Gastrocnemius medialis (tissue), 4 donors: ENCODE measurements around the gene ST6GALNAC3. TPM values are rescaled to one million over a fixed set of nuclear protein-coding genes. Genes with fewer than 3 reads are reported as not detected.

Source experiments
- ATAC-seq, 2 donors: fragments of 150-250 bp; one replicate each; pipeline ENCODE4 v1.9.1; 2016
- DNase-seq, 2 donors: peaks; one replicate each; pipeline ENCODE4 v3.0.0-alpha.2; 2019
- H3K27ac ChIP-seq, 4 donors: fragments of 200-600 bp; sonication (generic); 1 replicate in 1 of 4; 2 replicates in 3 of 4; pipeline ENCODE4 v1.5.1; 2016 to 2018; ENCODE audit warnings: mild to moderate bottlenecking in 2 of 4, moderate library complexity in 1 of 4
- H3K27me3 ChIP-seq, 3 donors: fragments of 200-600 bp; sonication (generic) in 2 of 3; 1 replicate in 1 of 3; 2 replicates in 2 of 3; pipeline versions ENCODE4 v1.5.1 to v1.6.0; 2016 to 2019; ENCODE audit warnings: mild to moderate bottlenecking in 1 of 3, moderate library complexity in 1 of 3
- H3K36me3 ChIP-seq, 2 donors: fragments of 200-600 bp; sonication (generic) in 1 of 2; one replicate each; pipeline ENCODE4 v1.5.1; 2017 to 2018
- H3K4me1 ChIP-seq, 2 donors: fragments of 200-600 bp; sonication (generic) in 1 of 2; one replicate each; pipeline ENCODE4 v1.5.1; 2016 to 2017; ENCODE audit warnings: mild to moderate bottlenecking in 2 of 2
- H3K4me3 ChIP-seq, 4 donors: fragments of 200-600 bp; sonication (generic) in 3 of 4; 1 replicate in 1 of 4; 2 replicates in 3 of 4; pipeline ENCODE4 v1.5.1; 2016 to 2019; ENCODE audit warnings: mild to moderate bottlenecking in 2 of 4
- H3K9me3 ChIP-seq, 3 donors: fragments of 200-600 bp; sonication (generic) in 2 of 3; 1 replicate in 1 of 3; 2 replicates in 2 of 3; pipeline ENCODE4 v1.5.1; 2016 to 2019
- POLR2A ChIP-seq, 2 donors: fragments of 450-650 bp; IDR thresholded peaks; one replicate each; pipeline ENCODE4 v1.6.1; 2017; ENCODE audit warnings: antibody characterized with exemption in 2 of 2, mild to moderate bottlenecking in 2 of 2, moderate library complexity in 2 of 2
- in situ Hi-C, 4 donors: fragments of 200-750 bp; cut with MboI; loops; one replicate each; pipeline versions ENCODE4 v1.15.0 to v1.8.0; 2017; ENCODE audit warnings: low sequenced_read_pairs in 4 of 4
- intact Hi-C: fragments of 100-400 bp; cut with DNase I; formaldehyde crosslinking; loops from one replicate; pipeline ENCODE4 v1.15.1; 2023; ENCODE audit warnings: low total_unique reads
- total RNA-seq, 4 donors: library from RNA; depleted of rRNA; stranded (reverse); fragments of >200 nt; gene quantifications; one replicate each; pipeline versions ENCODE4 v1.1.0 to v1.2.3, GENCODE V29; 2016
- TF ChIP-seq, protein P1 (sequence below), 5 experiments: fragments of 450-650 bp in 3 of 5; fragments of 200-600 bp in 2 of 5; sonication (generic) in 2 of 5; IDR thresholded peaks in 4 of 5; conservative IDR thresholded peaks in 1 of 5; 1 replicate in 4 of 5; 2 replicates in 1 of 5; pipeline ENCODE4 v1.5.1; 2016 to 2019; ENCODE audit warnings: antibody characterized with exemption in 5 of 5, mild to moderate bottlenecking in 3 of 5, moderate library complexity in 3 of 5

The ST6GALNAC3 gene
- total RNA-seq, 4 donors from 2014 or later, result 1.7 to 3.9 (median 2.8) TPM

DNA sequence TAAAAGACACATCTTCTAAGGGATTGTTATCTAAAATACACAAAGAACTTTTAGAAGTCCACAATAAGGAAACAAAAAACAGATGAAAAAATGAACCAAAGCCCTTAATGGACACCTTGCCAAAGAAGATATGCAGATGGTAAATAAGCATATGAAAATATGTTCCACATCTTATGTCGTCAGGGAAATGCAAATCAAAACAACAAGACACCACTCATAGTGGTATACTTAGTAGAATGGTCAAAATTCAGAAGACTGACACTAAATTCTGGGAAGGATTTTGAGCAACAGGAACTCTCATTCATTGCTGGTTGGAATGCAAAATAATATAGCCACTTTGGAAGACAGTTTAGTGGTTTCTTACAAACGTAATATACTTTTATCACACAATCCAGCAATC is 587.0 kb downstream of the ST6GALNAC3 start:
- ATAC-seq (no peak), DNase-seq (no peak)
- no peak for TF ChIP-seq POLR2A (IDR thresholded peaks at IDR 0.05)
- TF ChIP-seq, protein P1, sequence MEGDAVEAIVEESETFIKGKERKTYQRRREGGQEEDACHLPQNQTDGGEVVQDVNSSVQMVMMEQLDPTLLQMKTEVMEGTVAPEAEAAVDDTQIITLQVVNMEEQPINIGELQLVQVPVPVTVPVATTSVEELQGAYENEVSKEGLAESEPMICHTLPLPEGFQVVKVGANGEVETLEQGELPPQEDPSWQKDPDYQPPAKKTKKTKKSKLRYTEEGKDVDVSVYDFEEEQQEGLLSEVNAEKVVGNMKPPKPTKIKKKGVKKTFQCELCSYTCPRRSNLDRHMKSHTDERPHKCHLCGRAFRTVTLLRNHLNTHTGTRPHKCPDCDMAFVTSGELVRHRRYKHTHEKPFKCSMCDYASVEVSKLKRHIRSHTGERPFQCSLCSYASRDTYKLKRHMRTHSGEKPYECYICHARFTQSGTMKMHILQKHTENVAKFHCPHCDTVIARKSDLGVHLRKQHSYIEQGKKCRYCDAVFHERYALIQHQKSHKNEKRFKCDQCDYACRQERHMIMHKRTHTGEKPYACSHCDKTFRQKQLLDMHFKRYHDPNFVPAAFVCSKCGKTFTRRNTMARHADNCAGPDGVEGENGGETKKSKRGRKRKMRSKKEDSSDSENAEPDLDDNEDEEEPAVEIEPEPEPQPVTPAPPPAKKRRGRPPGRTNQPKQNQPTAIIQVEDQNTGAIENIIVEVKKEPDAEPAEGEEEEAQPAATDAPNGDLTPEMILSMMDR (IDR thresholded peaks at IDR 0.05 in 4 of 5, conservative IDR thresholded peaks at IDR 0.05 in 1 of 5), result no peak
- Histone ChIP-seq H3K27ac (no peak overlapping the region), H3K4me1 (no peaks in the 10 kb centered on the region), H3K27me3 (no peaks in the 10 kb centered on the region), H3K9me3 (no peaks in the 10 kb centered on the region), H3K4me3 (no peak overlapping the region), H3K36me3 (no peaks in the 10 kb centered on the region)
- in situ Hi-C loops (no loop called here), intact Hi-C loops (no loop called here)

- no peaks in the 10 kb centered on the region for H3K4me1 ChIP-seq
- no peak for TF ChIP-seq POLR2A (IDR thresholded peaks at IDR 0.05)
- TF ChIP-seq, protein P1 (IDR thresholded peaks at IDR 0.05 in 4 of 5, conservative IDR thresholded peaks at IDR 0.05 in 1 of 5), result no peak
- intact Hi-C loops (no loop called here), in situ Hi-C loops (no loop called here)
- no peaks in the 10 kb centered on the region for H3K36me3 ChIP-seq
- ATAC-seq (peak; percentile 23 to 33), DNase-seq (peak in 1 of 2 donors; percentile 14)
- no peaks in the 10 kb centered on the region for H3K27me3 ChIP-seq
- no peaks in the 10 kb centered on the region for H3K9me3 ChIP-seq
- H3K27ac ChIP-seq, result no peak overlapping the region
- H3K4me3 ChIP-seq, result no peak overlapping the region
Observed at GRCh38 chr1:76666499-76666898, 592.0 kb downstream of the ST6GALNAC3 start.

- Histone ChIP-seq H3K27ac (no peak overlapping the region), H3K36me3 (no peaks in the 10 kb centered on the region), H3K9me3 (no peaks in the 10 kb centered on the region), H3K27me3 (no peaks in the 10 kb centered on the region), H3K4me1 (no peaks in the 10 kb centered on the region), H3K4me3 (no peak overlapping the region)
- DNase-seq (no peak), ATAC-seq (no peak)
- intact Hi-C loops (no loop called here), in situ Hi-C loops (no loop called here)
- TF ChIP-seq, protein P1 (IDR thresholded peaks at IDR 0.05 in 4 of 5, conservative IDR thresholded peaks at IDR 0.05 in 1 of 5), result no peak
- no peak for TF ChIP-seq POLR2A (IDR thresholded peaks at IDR 0.05)
Observed at GRCh38 chr1:76668046-76668445, 593.5 kb downstream of the ST6GALNAC3 start.

- no peak overlapping the region for H3K27ac ChIP-seq
- no peaks in the 10 kb centered on the region for H3K9me3 ChIP-seq
- in situ Hi-C loops, result no loop called here
- no peaks in the 10 kb centered on the region for H3K36me3 ChIP-seq
- TF ChIP-seq, protein P1 (IDR thresholded peaks at IDR 0.05 in 4 of 5, conservative IDR thresholded peaks at IDR 0.05 in 1 of 5), result no peak
- TF ChIP-seq POLR2A (IDR thresholded peaks at IDR 0.05), result no peak
- no peak overlapping the region for H3K4me3 ChIP-seq
- no peaks in the 10 kb centered on the region for H3K27me3 ChIP-seq
- intact Hi-C loops, result no loop called here
- no peak for DNase-seq
- H3K4me1 ChIP-seq, result no peaks in the 10 kb centered on the region
- ATAC-seq, result no peak
Observed at GRCh38 chr1:76669131-76669530, 594.6 kb downstream of the ST6GALNAC3 start.

DNA sequence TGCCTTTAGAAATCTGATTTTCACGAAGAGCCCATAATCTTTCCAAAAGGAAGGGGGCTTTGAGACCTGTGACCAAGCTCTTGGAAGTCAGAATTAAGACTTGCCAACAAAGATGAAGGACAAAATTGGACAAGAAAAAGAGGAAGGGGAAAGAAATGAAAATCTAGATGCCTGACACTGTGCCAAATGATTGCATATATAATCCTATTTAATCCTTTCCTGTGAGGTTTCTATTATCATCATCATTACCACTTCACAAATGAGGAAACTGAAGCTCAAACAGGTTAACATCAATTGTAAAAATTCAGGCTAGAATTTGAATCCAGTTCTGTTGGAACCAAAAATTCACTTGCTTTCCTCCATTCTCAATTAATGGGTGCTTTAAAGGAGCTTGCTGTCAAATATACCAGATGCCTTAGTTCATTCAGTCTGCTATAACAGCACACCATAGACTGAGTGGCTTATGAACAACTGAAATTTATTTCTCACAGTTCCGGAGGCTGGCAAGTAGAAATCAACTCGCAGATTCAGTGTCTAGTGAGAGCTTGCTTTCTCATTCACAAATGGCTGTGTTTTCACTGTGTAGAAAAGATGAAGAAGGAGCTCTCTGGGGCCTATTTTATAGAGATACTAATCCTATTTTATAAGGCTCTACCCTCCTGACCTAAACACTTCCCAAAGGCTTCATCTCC is 595.2 kb downstream of the ST6GALNAC3 start:
- TF ChIP-seq, protein P1 (IDR thresholded peaks at IDR 0.05 in 4 of 5, conservative IDR thresholded peaks at IDR 0.05 in 1 of 5), result no peak
- no peak for TF ChIP-seq POLR2A (IDR thresholded peaks at IDR 0.05)
- H3K9me3 ChIP-seq, result no peaks in the 10 kb centered on the region
- H3K4me3 ChIP-seq, result no peak overlapping the region
- ATAC-seq, result no peak
- DNase-seq, result no peak
- H3K4me1 ChIP-seq, result no peaks in the 10 kb centered on the region
- no peaks in the 10 kb centered on the region for H3K36me3 ChIP-seq
- no peak overlapping the region for H3K27ac ChIP-seq
- intact Hi-C loops (no loop called here), in situ Hi-C loops (no loop called here)
- no peaks in the 10 kb centered on the region for H3K27me3 ChIP-seq
